GM12874 (cell line): ENCODE measurements around the gene IL2.

ENCODE experiments used
- TF ChIP-seq, protein P1 (sequence below): IDR thresholded peaks from 2 replicates; pipeline ENCODE4 v1.5.1; 2011; ENCODE audit warnings: low read depth, mild to moderate bottlenecking, control low read depth, low read length, moderate library complexity; ENCODE audit not compliant: insufficient read depth

The IL2 gene

DNA sequence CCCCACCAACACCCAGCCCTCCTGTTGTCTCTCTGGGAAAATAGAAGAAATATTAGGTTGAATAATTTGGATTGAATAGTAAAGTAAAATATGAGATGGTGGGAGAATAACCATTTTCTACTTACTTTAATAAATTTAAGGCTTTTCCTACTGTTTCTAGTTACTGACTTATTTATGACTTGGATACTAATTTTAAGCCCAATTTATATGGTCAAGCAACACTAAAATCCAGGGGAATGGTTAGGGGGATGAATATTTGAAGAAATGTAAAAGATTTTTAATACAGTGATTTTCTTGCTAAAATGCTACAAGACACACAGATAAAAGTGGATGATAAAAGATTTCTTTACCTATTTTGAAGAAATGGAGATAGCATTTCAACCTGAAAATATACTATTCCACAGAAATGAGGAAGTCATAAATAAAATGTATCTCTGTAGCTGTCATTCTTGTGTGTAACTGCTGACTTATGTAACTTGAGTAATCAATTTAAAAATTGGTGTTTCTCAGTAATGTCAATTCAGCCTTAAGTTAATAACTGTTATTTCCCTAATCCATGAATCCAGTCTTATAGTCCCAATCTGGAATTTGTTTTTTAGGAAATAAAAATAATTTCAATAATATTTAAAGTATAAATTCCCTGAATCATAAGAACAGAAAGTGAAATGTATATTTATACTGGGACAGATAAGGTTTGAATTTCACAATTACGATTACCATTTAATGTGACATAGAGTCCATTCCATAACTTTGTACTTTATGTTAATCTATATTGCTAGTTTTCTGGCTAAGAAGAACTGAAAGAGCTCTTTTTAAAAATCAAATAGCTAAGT is 24.3 kb upstream of the IL2 start:
- TF ChIP-seq, protein P1, sequence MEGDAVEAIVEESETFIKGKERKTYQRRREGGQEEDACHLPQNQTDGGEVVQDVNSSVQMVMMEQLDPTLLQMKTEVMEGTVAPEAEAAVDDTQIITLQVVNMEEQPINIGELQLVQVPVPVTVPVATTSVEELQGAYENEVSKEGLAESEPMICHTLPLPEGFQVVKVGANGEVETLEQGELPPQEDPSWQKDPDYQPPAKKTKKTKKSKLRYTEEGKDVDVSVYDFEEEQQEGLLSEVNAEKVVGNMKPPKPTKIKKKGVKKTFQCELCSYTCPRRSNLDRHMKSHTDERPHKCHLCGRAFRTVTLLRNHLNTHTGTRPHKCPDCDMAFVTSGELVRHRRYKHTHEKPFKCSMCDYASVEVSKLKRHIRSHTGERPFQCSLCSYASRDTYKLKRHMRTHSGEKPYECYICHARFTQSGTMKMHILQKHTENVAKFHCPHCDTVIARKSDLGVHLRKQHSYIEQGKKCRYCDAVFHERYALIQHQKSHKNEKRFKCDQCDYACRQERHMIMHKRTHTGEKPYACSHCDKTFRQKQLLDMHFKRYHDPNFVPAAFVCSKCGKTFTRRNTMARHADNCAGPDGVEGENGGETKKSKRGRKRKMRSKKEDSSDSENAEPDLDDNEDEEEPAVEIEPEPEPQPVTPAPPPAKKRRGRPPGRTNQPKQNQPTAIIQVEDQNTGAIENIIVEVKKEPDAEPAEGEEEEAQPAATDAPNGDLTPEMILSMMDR, result no peak

DNA sequence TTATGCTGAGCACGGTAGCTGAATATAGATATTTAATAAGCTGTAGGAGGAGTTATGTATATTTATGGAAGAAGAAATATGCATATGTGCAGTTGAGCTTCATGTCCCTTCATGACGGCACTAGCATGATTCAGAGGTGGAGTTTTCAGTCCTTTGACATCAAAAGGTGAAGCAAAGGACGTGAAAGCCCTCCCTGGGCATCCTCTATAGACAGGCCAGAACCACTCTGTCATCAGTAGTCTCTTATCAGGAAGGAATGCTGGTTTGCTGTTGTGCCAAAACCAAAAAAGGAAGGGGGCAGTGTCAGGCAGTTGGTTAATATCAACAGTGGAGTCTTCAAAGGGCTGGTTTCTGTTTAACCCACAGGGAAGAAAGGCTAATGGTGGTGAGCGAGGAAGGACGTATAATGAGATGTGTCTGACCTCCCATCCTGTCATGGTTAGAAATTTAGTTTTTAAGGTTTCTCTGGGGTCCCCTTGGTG is 23.5 kb upstream of the IL2 start:
- TF ChIP-seq, protein P1, result no peak

DNA sequence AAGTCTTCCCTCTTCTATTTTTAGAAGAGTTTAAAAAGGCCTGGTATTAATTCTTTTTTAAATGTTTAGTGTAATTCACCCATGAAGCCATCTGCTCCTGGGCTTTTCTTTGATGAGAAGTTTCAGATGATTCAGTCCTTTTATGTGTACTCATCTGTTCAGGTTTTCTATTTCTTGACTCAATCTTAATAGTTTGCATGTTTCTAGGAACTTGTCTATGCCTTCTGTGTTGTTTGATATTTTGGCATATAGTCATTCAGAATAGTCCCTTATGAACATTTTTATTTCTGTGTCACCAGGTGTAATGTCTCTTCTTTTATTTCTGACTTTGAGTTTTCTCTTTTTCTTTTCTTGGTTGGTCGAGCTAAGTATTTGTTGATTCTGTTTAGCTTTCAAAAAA is 20.2 kb upstream of the IL2 start:
- TF ChIP-seq, protein P1, result no peak

DNA sequence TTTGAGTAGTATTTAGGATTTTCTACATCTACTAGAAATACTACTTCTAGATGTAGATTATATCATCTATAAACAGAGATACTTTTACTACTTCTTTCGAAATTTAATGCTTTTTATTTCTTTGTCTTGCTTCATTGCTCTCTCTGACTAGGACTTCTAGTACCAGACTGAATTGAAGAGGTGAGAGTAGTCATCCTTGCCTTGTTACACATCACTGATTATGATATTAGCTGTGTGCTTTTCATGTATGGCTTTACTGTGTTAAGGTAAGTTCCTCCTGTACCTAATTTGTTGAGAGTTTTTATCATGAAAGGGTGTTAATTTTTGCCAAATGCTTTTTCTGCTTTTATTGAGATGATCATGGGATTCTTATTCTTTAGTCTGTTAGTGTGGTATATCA is 19.6 kb upstream of the IL2 start:
- TF ChIP-seq, protein P1, result no peak

DNA sequence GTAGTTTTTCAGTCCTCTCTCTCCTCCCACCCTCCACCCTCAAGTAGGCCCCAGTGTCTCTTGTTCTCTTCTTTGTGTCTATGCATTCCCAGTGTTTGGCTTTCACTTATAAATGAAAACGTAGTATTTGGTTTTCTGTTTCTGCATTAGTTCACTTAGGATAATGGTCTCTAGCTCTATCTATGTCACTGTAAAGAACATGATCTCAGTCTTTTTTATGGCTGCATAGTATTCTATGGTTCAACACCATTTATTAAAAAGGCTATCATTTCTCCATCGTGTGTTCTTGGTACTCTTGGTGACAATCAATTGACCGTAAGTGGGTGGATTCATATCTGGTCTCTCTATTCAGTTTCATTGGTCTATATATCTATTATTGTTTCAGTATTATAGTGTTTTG is 18.7 kb upstream of the IL2 start:
- TF ChIP-seq, protein P1, result no peak

DNA sequence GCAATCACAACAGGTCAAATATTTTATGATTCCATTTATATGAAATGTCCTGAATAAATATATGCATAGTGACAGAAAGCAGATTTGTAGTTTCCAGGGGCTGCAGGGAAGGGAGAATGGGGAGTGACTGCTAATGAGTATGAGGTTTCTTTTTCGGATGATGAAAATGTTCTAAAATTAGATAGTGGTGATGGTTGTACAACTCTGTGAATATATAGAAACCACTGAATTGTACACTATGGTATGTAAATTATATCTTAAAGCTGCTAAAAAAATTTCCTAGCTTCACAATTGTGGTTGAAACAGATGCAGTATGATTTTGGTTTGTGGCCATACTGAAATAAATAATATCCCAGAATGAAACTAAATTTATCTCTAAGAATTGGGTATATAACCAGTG is 12.9 kb upstream of the IL2 start:
- TF ChIP-seq, protein P1, result no peak

DNA sequence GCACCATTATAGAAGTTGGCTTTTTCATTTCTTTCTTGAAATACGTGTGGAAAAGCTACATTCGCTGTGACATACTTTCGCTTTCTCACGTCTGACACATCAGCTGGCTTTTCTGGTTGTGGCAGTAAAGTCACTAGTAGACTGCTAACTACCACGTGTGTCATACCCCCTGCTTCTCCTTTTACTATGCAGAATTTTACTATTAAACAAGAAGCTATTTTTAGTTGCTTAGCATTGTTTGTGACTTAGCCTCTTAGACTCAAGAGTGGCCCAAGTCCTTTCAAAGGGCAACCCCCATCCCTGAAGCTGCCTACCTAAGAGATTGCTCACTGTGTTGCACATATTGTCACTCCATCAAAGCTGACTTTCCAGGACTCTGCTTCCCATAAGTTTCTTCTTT is 2.1 kb upstream of the IL2 start:
- TF ChIP-seq, protein P1, result no peak
